GM12878 (cell line): ENCODE measurements around the gene ADCY9. TPM values are rescaled to one million over a fixed set of nuclear protein-coding genes. Genes with fewer than 3 reads are reported as not detected.

Source experiments
- ATAC-seq: fragments of 200-7000 bp; cut with Tn5 transposase; 3 replicates; pipeline ENCODE4 v1.9.1; 2020; ENCODE audit warnings: mild to moderate bottlenecking, moderate library complexity
- BruUV-seq: library from RNA; stranded (reverse); fragments of 400-500 nt; replicated peaks from 2 replicates; lab custom pipeline; 2021; lab: Mats Ljungman, UMichigan
- CTCF ChIA-PET: fragments of 300-600 bp; sonication (Branson Sonifier 250); formaldehyde crosslinking; extraction: SDS; loops from one replicate; lab custom pipeline; 2021; ENCODE audit warnings: inconsistent platforms; lab: Yijun Ruan, JAX
- POLR2A ChIA-PET: fragments of 350-600 bp; formaldehyde crosslinking; extraction: SDS; loops from one replicate; lab custom pipeline; 2021; ENCODE audit warnings: inconsistent platforms; lab: Charles Lee
- RAD21 ChIA-PET: fragments of 300-600 bp; sonication (Branson Sonifier 250); formaldehyde crosslinking; loops from one replicate; lab custom pipeline; 2023; ENCODE audit warnings: antibody characterized with exemption; ENCODE audit not compliant: unreplicated experiment; lab: Charles Lee
- SMC1A ChIA-PET: fragments of 300-600 bp; sonication (Branson Sonifier 250); formaldehyde crosslinking; loops from one replicate; lab custom pipeline; 2023; ENCODE audit not compliant: unreplicated experiment, uncharacterized antibody; lab: Charles Lee
- DNase-seq: peaks from one replicate; pipeline ENCODE4 v3.0.0-alpha.2; 2011; ENCODE audit warnings: low read depth, low spot score
- FAIRE-seq: peaks from 3 replicates; lab custom pipeline; 2011; peaks lifted over from hg19 to GRCh38; lab: Jason Lieb, UNC
- H2AFZ ChIP-seq: 2 replicates; pipeline ENCODE4 v1.6.0; 2011; ENCODE audit warnings: low read depth, low read length, control low read depth; ENCODE audit not compliant: control insufficient read depth
- H3K27ac ChIP-seq: 2 replicates; pipeline ENCODE4 v1.5.1; 2011; ENCODE audit warnings: control low read depth; ENCODE audit not compliant: control insufficient read depth, insufficient read depth
- H3K27me3 ChIP-seq, 2 experiments: replicated peaks in 1 of 2; 2 replicates each; pipeline versions ENCODE4 v1.6.0 to v1.6.1; 2011; ENCODE audit warnings: low read length in 1 of 2; ENCODE audit not compliant: control insufficient read depth in 2 of 2, insufficient read depth in 2 of 2
- H3K36me3 ChIP-seq, 2 experiments: 2 replicates each; pipeline ENCODE4 v1.5.1; 2011; ENCODE audit warnings: low read length in 1 of 2; ENCODE audit not compliant: control insufficient read depth in 2 of 2, insufficient read depth in 2 of 2
- H3K4me1 ChIP-seq: 2 replicates; pipeline ENCODE4 v1.6.1; 2011; ENCODE audit warnings: mild to moderate bottlenecking, low read length, moderate library complexity, mixed read lengths; ENCODE audit not compliant: control insufficient read depth, insufficient read depth
- H3K4me2 ChIP-seq: 2 replicates; pipeline ENCODE4 v1.6.0; 2011; ENCODE audit warnings: control low read depth; ENCODE audit not compliant: control insufficient read depth, insufficient read depth
- H3K4me3 ChIP-seq: fragments of 200-600 bp; sonication (generic); 2 replicates; pipeline ENCODE4 v1.5.1; 2016
- H3K79me2 ChIP-seq: 2 replicates; pipeline ENCODE4 v1.6.0; 2011; ENCODE audit warnings: low read length; ENCODE audit not compliant: control insufficient read depth, insufficient read depth
- H3K9ac ChIP-seq: 2 replicates; pipeline ENCODE4 v1.8.0; 2011; ENCODE audit warnings: low read length, control low read depth, mixed read lengths; ENCODE audit not compliant: control insufficient read depth, insufficient read depth
- H3K9me3 ChIP-seq: replicated peaks from 3 replicates; pipeline ENCODE4 v1.5.1; 2011; ENCODE audit warnings: mild to moderate bottlenecking, low read length; ENCODE audit not compliant: control insufficient read depth, insufficient read depth
- H4K20me1 ChIP-seq: 2 replicates; pipeline ENCODE4 v1.6.0; 2011; ENCODE audit not compliant: control insufficient read depth, insufficient read depth
- BCL11A ChIP-seq: IDR thresholded peaks from 2 replicates; pipeline ENCODE4 v1.6.1; 2011; ENCODE audit warnings: low read depth, low read length
- CBX5 ChIP-seq: sonication (generic); IDR thresholded peaks from 2 replicates; pipeline ENCODE4 v1.6.1; 2016; ENCODE audit warnings: low read depth, moderate library complexity, mild to moderate bottlenecking, inconsistent platforms
- CHD1 ChIP-seq: IDR thresholded peaks from 2 replicates; pipeline ENCODE4 v1.6.1; 2012; ENCODE audit warnings: low read depth, low read length, improper control_type of control experiment
- CREM ChIP-seq: IDR thresholded peaks from 2 replicates; pipeline ENCODE4 v1.6.1; 2014; ENCODE audit warnings: antibody characterized with exemption, low read depth
- ETV6 ChIP-seq, 2 experiments: fragments of 450-650 bp in 1 of 2; IDR thresholded peaks in 1 of 2; conservative IDR thresholded peaks in 1 of 2; 2 replicates each; pipeline ENCODE4 v1.6.1; 2014; ENCODE audit warnings: antibody characterized with exemption in 1 of 2, borderline replicate concordance in 1 of 2, low read depth in 1 of 2, mild to moderate bottlenecking in 1 of 2, moderate library complexity in 1 of 2
- HDAC2 ChIP-seq: fragments of 200-600 bp; sonication (generic); IDR thresholded peaks from 2 replicates; pipeline ENCODE4 v1.6.1; 2017
- MTA2 ChIP-seq: fragments of 450-650 bp; IDR thresholded peaks from 2 replicates; pipeline ENCODE4 v1.6.1; 2016; ENCODE audit warnings: low read depth, mild to moderate bottlenecking, moderate library complexity
- MYC ChIP-seq: IDR thresholded peaks from 2 replicates; pipeline ENCODE4 v1.6.1; 2011; ENCODE audit warnings: mild to moderate bottlenecking, low read length, moderate library complexity, inconsistent platforms; ENCODE audit not compliant: insufficient read depth, insufficient replicate concordance, insufficient read length, severe bottlenecking
- NFYA ChIP-seq: IDR thresholded peaks from 2 replicates; pipeline ENCODE4 v1.6.1; 2011; ENCODE audit warnings: low read depth, mild to moderate bottlenecking, low read length, improper control_type of control experiment, borderline replicate concordance
- POLR2AphosphoS5 ChIP-seq: IDR thresholded peaks from 2 replicates; pipeline ENCODE4 v1.6.1; 2011; ENCODE audit warnings: mild to moderate bottlenecking, low read length, inconsistent platforms
- POU2F2 ChIP-seq: IDR thresholded peaks from 3 replicates; pipeline ENCODE4 v1.6.1; 2011; ENCODE audit warnings: low read depth, mild to moderate bottlenecking, low read length, borderline replicate concordance
- SIN3A ChIP-seq: IDR thresholded peaks from 2 replicates; pipeline ENCODE4 v1.6.1; 2012; ENCODE audit warnings: low read depth, low read length, improper control_type of control experiment
- SRF ChIP-seq, 2 experiments: IDR thresholded peaks; 2 replicates each; pipeline ENCODE4 v1.6.1; 2011; ENCODE audit warnings: low read depth in 2 of 2, low read length in 2 of 2, mild to moderate bottlenecking in 1 of 2, moderate library complexity in 1 of 2
- TBL1XR1 ChIP-seq: IDR thresholded peaks from 2 replicates; pipeline ENCODE4 v1.6.1; 2012; ENCODE audit warnings: low read depth, low read length, improper control_type of control experiment
- WGBS: methylation state at CpG from one replicate; pipeline ENCODE4 v1.1.6; 2016; ENCODE audit warnings: low lambda C conversion rate; ENCODE audit not compliant: insufficient replicate concordance, insufficient coverage; ENCODE audit errors: missing lambda C conversion rate; 5-methylcytosine and 5-hydroxymethylcytosine counted together
- in situ Hi-C: fragments of 300-500 bp; cut with MboI; formaldehyde crosslinking; loops from 9 replicates; pipeline ENCODE4 v1.14.3; 2018; ENCODE audit warnings: mixed read lengths
- intact Hi-C: fragments of 100-400 bp; cut with micrococcal nuclease; formaldehyde crosslinking; loops from one replicate; pipeline ENCODE4 v1.14.2; 2022; ENCODE audit not compliant: unreplicated experiment
- polyA plus RNA-seq, 11 experiments: library from polyadenylated mRNA; depleted of rRNA in 4 of 11; unstranded in 6 of 11; stranded (reverse) in 5 of 11; fragments of >200 nt; fragmentation: Nextera tagmentation in 4 of 11; fragmentation: Illumina TruSeq in 1 of 11; extraction: Ambion mirVana in 4 of 11; extraction: Trizol in 1 of 11; gene quantifications; 1 replicate in 1 of 11; 2 replicates in 10 of 11; pipeline versions ENCODE4 v1.2.1 to v1.2.3, GENCODE V29; 2011 to 2016; ENCODE audit warnings: inconsistent platforms in 2 of 11, missing spikeins in 2 of 11, low read depth in 1 of 11
- total RNA-seq, 4 experiments: library from RNA; depleted of rRNA in 3 of 4; stranded (reverse); fragments of >200 nt in 3 of 4; fragmentation: Illumina TruSeq in 1 of 4; extraction: Trizol in 1 of 4; gene quantifications; 2 replicates each; pipeline versions ENCODE4 v1.2.1 to v1.2.3, GENCODE V29; 2013 to 2021
- TF ChIP-seq, protein P1 (sequence below): IDR thresholded peaks from 2 replicates; pipeline ENCODE4 v1.6.1; 2011; ENCODE audit warnings: borderline replicate concordance, low read depth, mild to moderate bottlenecking, moderate library complexity, low read length; ENCODE audit not compliant: insufficient read depth, poor library complexity, severe bottlenecking
- TF ChIP-seq, protein P2 (sequence below): IDR thresholded peaks from 2 replicates; pipeline ENCODE4 v1.6.1; 2012; ENCODE audit warnings: low read depth, low read length, improper control_type of control experiment

Gene ADCY9
- total and polyA plus RNA-seq, 10 of the 15 experiments (the other 5 are each of a cell fraction or from before 2014, with no cell fraction given) = 0.09 to 0.41 (median 0.15) TPM; not detected in 3

DNA sequence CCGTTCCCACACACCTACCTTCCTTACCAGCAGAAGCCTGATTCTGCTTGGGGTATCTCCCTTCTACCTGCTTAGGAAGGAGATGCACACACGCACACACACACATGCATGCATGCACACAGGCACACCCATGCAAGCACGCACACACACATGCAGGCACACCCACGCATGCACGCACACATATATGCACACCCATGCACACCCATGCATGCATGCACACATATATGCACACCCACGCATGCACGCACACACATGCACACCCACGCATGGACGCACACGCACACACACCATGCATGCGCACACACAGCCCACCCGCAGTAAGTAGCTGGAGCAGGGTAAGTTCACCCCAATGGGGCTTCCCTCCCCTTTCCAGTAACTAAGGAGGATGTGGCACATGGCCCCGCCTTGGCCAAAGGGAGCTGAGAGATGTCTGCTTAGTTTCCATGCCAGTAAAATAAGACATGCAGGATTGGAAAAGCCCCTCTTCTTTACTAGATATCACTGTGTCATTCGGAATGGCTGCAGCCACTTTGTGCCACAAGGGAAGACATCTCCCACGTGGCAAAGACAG is 33.7 kb downstream of the ADCY9 start:
- Histone ChIP-seq H3K9me3 (no peaks in the 10 kb centered on the region), H3K4me3 (no peak overlapping the region), H3K4me1 (no peaks in the 10 kb centered on the region), H3K9ac (no peak overlapping the region), H3K79me2 (no peaks in the 10 kb centered on the region), H2AFZ (no peak overlapping the region), H3K36me3 (no peaks in the 10 kb centered on the region), H4K20me1 (no peaks in the 10 kb centered on the region), H3K27ac (no peak overlapping the region), H3K27me3 (no peaks in the 10 kb centered on the region), H3K4me2 (no peak overlapping the region)
- no peak for ATAC-seq
- in situ Hi-C loops = no loop called here
- SMC1A ChIA-PET = no interaction called here
- FAIRE-seq = no peak
- WGBS = 62% methylated on average over 15 of the region's 15 CpGs
- no peak for DNase-seq
- CTCF ChIA-PET = no interaction called here
- POLR2A ChIA-PET = no interaction called here
- RAD21 ChIA-PET = no interaction called here
- intact Hi-C loops = no loop called here
- BruUV-seq = no TSS peak
- TF ChIP-seq, protein P1, sequence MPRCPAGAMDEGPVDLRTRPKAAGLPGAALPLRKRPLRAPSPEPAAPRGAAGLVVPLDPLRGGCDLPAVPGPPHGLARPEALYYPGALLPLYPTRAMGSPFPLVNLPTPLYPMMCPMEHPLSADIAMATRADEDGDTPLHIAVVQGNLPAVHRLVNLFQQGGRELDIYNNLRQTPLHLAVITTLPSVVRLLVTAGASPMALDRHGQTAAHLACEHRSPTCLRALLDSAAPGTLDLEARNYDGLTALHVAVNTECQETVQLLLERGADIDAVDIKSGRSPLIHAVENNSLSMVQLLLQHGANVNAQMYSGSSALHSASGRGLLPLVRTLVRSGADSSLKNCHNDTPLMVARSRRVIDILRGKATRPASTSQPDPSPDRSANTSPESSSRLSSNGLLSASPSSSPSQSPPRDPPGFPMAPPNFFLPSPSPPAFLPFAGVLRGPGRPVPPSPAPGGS = peak; percentile 77
- TF ChIP-seq CHD1 = no peak
- TF ChIP-seq SRF (IDR thresholded peaks at IDR 0.05; ENCODE audit: low read depth in 2 of 2, low read length in 2 of 2) = peak in 1 of 2 experiments; percentile 30; a peak in 1 of 4 replicates

DNA sequence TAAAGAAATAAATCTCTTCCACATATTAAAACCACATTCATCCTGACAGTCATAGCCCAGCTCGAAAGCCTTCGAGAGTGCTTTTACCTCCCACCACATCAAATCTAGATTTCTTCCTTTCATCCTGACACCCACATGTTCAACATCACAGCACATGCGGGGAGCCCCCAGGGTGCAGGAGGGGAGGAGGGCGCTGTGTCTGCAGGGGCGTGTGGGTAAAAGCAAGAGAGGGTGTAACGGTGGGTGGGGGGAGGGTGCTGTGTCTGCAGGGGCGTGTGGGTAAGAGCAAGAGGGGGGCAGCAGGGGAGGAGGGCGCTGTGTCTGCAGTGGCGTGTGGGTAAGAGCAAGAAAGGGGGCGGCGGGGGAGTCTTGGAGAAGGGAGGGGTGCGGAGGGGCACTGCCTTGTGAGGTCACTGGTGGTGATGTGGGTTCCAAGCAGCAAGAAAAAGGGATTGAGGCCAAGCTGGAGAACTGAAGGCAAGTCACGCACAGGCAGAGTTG is 34.7 kb downstream of the ADCY9 start:
- H3K79me2 ChIP-seq = no peaks in the 10 kb centered on the region
- ChIA-PET SMC1A (no interaction called here), POLR2A (no interaction called here), RAD21 (no interaction called here), CTCF (no interaction called here)
- ATAC-seq (no peak), DNase-seq (no peak), FAIRE-seq (no peak)
- H3K27me3 ChIP-seq = no peaks in the 10 kb centered on the region
- BruUV-seq = no TSS peak
- H3K4me3 ChIP-seq = no peak overlapping the region
- no peak overlapping the region for H3K4me2 ChIP-seq
- H3K36me3 ChIP-seq = no peaks in the 10 kb centered on the region
- H3K4me1 ChIP-seq = no peaks in the 10 kb centered on the region
- H2AFZ ChIP-seq = no peak overlapping the region
- H3K9me3 ChIP-seq = no peaks in the 10 kb centered on the region
- intact Hi-C loops = no loop called here
- no peak overlapping the region for H3K27ac ChIP-seq
- 33% methylated on average over 6 of the region's 13 CpGs for WGBS
- in situ Hi-C loops = no loop called here
- no peak overlapping the region for H3K9ac ChIP-seq
- H4K20me1 ChIP-seq = no peaks in the 10 kb centered on the region
- TF ChIP-seq POU2F2 = no peak
- no peak for TF ChIP-seq BCL11A
- TF ChIP-seq POLR2AphosphoS5 = no peak
- TF ChIP-seq NFYA = no peak
- TF ChIP-seq TBL1XR1 = no peak
- no peak for TF ChIP-seq SIN3A
- no peak for TF ChIP-seq CREM
- no peak for TF ChIP-seq MTA2
- TF ChIP-seq, protein P2, sequence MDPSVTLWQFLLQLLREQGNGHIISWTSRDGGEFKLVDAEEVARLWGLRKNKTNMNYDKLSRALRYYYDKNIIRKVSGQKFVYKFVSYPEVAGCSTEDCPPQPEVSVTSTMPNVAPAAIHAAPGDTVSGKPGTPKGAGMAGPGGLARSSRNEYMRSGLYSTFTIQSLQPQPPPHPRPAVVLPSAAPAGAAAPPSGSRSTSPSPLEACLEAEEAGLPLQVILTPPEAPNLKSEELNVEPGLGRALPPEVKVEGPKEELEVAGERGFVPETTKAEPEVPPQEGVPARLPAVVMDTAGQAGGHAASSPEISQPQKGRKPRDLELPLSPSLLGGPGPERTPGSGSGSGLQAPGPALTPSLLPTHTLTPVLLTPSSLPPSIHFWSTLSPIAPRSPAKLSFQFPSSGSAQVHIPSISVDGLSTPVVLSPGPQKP = no peak
- TF ChIP-seq MYC = no peak
- no peak for TF ChIP-seq CBX5
- TF ChIP-seq HDAC2 = no peak
- TF ChIP-seq ETV6 (conservative IDR thresholded peaks at IDR 0.05 in 1 of 2, IDR thresholded peaks at IDR 0.05 in 1 of 2; ENCODE audit: borderline replicate concordance in 1 of 2, low read depth in 1 of 2) = no peak
